Measurements from ENCODE around the gene SRF. TPM values are rescaled to one million over a fixed set of nuclear protein-coding genes. Genes with fewer than 3 reads are reported as not detected.

The SRF gene
- total RNA-seq, 1 experiment from 2014 or later, result 25.4 TPM

GRCh38 chr6:43186019-43186418 is 14.9 kb downstream of the SRF start:
- Histone ChIP-seq H3K27ac (no peak overlapping the region), H3K36me3 (ENCODE audit: low read depth) (peaks cover 6% of the 10 kb centered on the region; the same call in 1 of the 2 replicates), H3K9me3 (ENCODE audit: insufficient read depth, low read depth) (no peaks in the 10 kb centered on the region), H3K27me3 (ENCODE audit: insufficient read depth, low read depth) (no peaks in the 10 kb centered on the region), H3K4me3 (no peak overlapping the region), H3K9me2 (ENCODE audit: insufficient read depth) (no peaks in the 10 kb centered on the region), H3K79me2 (ENCODE audit: low read depth) (no peaks in the 10 kb centered on the region), H3F3A (ENCODE audit: insufficient read depth, low read depth) (peaks cover 25% of the 10 kb centered on the region; the same call in 1 of the 2 replicates), H4K20me1 (ENCODE audit: insufficient read depth) (no peaks in the 10 kb centered on the region), H3K4me2 (no peak overlapping the region), H2AFZ (no peak overlapping the region), H3K4me1 (replicated peaks; ENCODE audit: insufficient read depth) (peaks cover 17% of the 10 kb centered on the region)
- no TSS peak for BruUV-seq (replicated peaks)
- TF ChIP-seq CTCF (conservative IDR thresholded peaks at IDR 0.05) (no peak), EZH2 (IDR thresholded peaks at IDR 0.05; ENCODE audit: low read depth) (no peak)
- CTCF ChIA-PET, result no interaction called here
- POLR2A ChIA-PET (ENCODE audit: unreplicated experiment), result no interaction called here
- intact Hi-C loops (cut with micrococcal nuclease; ENCODE audit: unreplicated experiment), result no loop called here
- no peak for DNase-seq

GRCh38 chr6:43186706-43187105 is 15.6 kb downstream of the SRF start:
- H3K9me3 ChIP-seq (ENCODE audit: insufficient read depth, low read depth), result no peaks in the 10 kb centered on the region
- H3K4me2 ChIP-seq, result no peak overlapping the region
- H2AFZ ChIP-seq, result no peak overlapping the region
- ChIA-PET CTCF (interaction anchor here (0.9 kb wide), 1 partner anchor 12 kb away, joined by 7 read pairs; no protein-coding TSS in a partner anchor), POLR2A (ENCODE audit: unreplicated experiment) (no interaction called here)
- 0 out of 2 replicates have a peak, but pooled peaks cover 10% of the 10 kb centered on the region for H3K4me1 ChIP-seq (replicated peaks; ENCODE audit: insufficient read depth)
- H4K20me1 ChIP-seq (ENCODE audit: insufficient read depth), result no peaks in the 10 kb centered on the region
- intact Hi-C loops (cut with micrococcal nuclease; ENCODE audit: unreplicated experiment), result no loop called here
- H3K4me3 ChIP-seq, result no peak overlapping the region
- peaks cover 6% of the 10 kb centered on the region; the same call in 1 of the 2 replicates for H3K36me3 ChIP-seq (ENCODE audit: low read depth)
- no peaks in the 10 kb centered on the region for H3K9me2 ChIP-seq (ENCODE audit: insufficient read depth)
- H3K27ac ChIP-seq, result no peak overlapping the region
- TF ChIP-seq EZH2 (IDR thresholded peaks at IDR 0.05; ENCODE audit: low read depth) (no peak), CTCF (conservative IDR thresholded peaks at IDR 0.05) (no peak)
- H3K79me2 ChIP-seq (ENCODE audit: low read depth), result no peaks in the 10 kb centered on the region
- no peak for DNase-seq
- H3K27me3 ChIP-seq (ENCODE audit: insufficient read depth, low read depth), result no peaks in the 10 kb centered on the region
- H3F3A ChIP-seq (ENCODE audit: insufficient read depth, low read depth), result peaks cover 18% of the 10 kb centered on the region; the same call in 1 of the 2 replicates
- no TSS peak for BruUV-seq (replicated peaks)

- ChIA-PET CTCF (interaction anchor here (0.9 kb wide), 1 partner anchor 13 kb away, joined by 7 read pairs; no protein-coding TSS in a partner anchor), POLR2A (ENCODE audit: unreplicated experiment) (no interaction called here)
- Histone ChIP-seq H3K27me3 (ENCODE audit: insufficient read depth, low read depth) (no peaks in the 10 kb centered on the region), H4K20me1 (ENCODE audit: insufficient read depth) (no peaks in the 10 kb centered on the region), H3K9me3 (ENCODE audit: insufficient read depth, low read depth) (no peaks in the 10 kb centered on the region), H3K27ac (no peak overlapping the region), H2AFZ (no peak overlapping the region), H3K36me3 (ENCODE audit: low read depth) (peaks cover 6% of the 10 kb centered on the region; the same call in 1 of the 2 replicates), H3K4me2 (no peak overlapping the region), H3K4me3 (no peak overlapping the region), H3K9me2 (ENCODE audit: insufficient read depth) (no peaks in the 10 kb centered on the region), H3K79me2 (ENCODE audit: low read depth) (no peaks in the 10 kb centered on the region), H3F3A (ENCODE audit: insufficient read depth, low read depth) (peaks cover 13% of the 10 kb centered on the region; the same call in 1 of the 2 replicates), H3K4me1 (replicated peaks; ENCODE audit: insufficient read depth) (0 out of 2 replicates have a peak, but pooled peaks cover 6% of the 10 kb centered on the region)
- TF ChIP-seq EZH2 (IDR thresholded peaks at IDR 0.05; ENCODE audit: low read depth), result no peak
- BruUV-seq (replicated peaks), result no TSS peak
- no peak for DNase-seq
- intact Hi-C loops (cut with micrococcal nuclease; ENCODE audit: unreplicated experiment), result no loop called here
Measured at GRCh38 chr6:43187821-43188220, 16.8 kb downstream of the SRF start.

- no peaks in the 10 kb centered on the region for H4K20me1 ChIP-seq (ENCODE audit: insufficient read depth)
- no peaks in the 10 kb centered on the region for H3K79me2 ChIP-seq (ENCODE audit: low read depth)
- 0 out of 2 replicates have a peak, but pooled peaks cover under 1% of the 10 kb centered on the region for H3K4me1 ChIP-seq (replicated peaks; ENCODE audit: insufficient read depth)
- H3K9me2 ChIP-seq (ENCODE audit: insufficient read depth), result no peaks in the 10 kb centered on the region
- H3K4me2 ChIP-seq, result no peak overlapping the region
- H3K27me3 ChIP-seq (ENCODE audit: insufficient read depth, low read depth), result no peaks in the 10 kb centered on the region
- POLR2A ChIA-PET (ENCODE audit: unreplicated experiment), result no interaction called here
- no TSS peak for BruUV-seq (replicated peaks)
- H3K4me3 ChIP-seq, result no peak overlapping the region
- H3F3A ChIP-seq (ENCODE audit: insufficient read depth, low read depth), result peaks cover 12% of the 10 kb centered on the region; the same call in 1 of the 2 replicates
- no peak for DNase-seq
- no peak for TF ChIP-seq EZH2 (IDR thresholded peaks at IDR 0.05; ENCODE audit: low read depth)
- TF ChIP-seq CTCF (conservative IDR thresholded peaks at IDR 0.05), result no peak
- no peak overlapping the region for H3K27ac ChIP-seq
- intact Hi-C loops (cut with micrococcal nuclease; ENCODE audit: unreplicated experiment), result no loop called here
- no peak overlapping the region for H2AFZ ChIP-seq
- CTCF ChIA-PET, result no interaction called here
- no peaks in the 10 kb centered on the region for H3K9me3 ChIP-seq (ENCODE audit: insufficient read depth, low read depth)
- peaks cover 6% of the 10 kb centered on the region; the same call in 1 of the 2 replicates for H3K36me3 ChIP-seq (ENCODE audit: low read depth)
Measured at GRCh38 chr6:43188426-43188825, 17.4 kb downstream of the SRF start.
